HL-60 (cell line): ENCODE data around the gene ANKRD40.

ENCODE experiments used
- DNase-seq, 2 experiments: peaks; one replicate each; pipeline ENCODE4 v3.0.0-alpha.2; 2010 to 2020; ENCODE audit warnings: low read depth in 1 of 2, low spot score in 1 of 2
- H3K27ac ChIP-seq: fragments of 250-450 bp; sonication (Bioruptor Pico); replicated peaks from 2 replicates; pipeline ENCODE4 v1.5.1; 2020; ENCODE audit warnings: mild to moderate bottlenecking, moderate library complexity
- H3K27me3 ChIP-seq: fragments of 250-450 bp; sonication (Bioruptor Pico); 2 replicates; pipeline ENCODE4 v1.5.1; 2021; ENCODE audit warnings: mild to moderate bottlenecking, moderate library complexity; ENCODE audit not compliant: insufficient read depth, poor library complexity, severe bottlenecking
- H3K4me3 ChIP-seq: replicated peaks from 2 replicates; pipeline ENCODE4 v1.5.1; 2011; ENCODE audit warnings: mild to moderate bottlenecking, control low read depth, low read length; ENCODE audit not compliant: insufficient read depth
- CTCF ChIP-seq: IDR thresholded peaks from one replicate; pipeline ENCODE4 v1.5.1; 2011; ENCODE audit warnings: low read length, control low read depth, inconsistent platforms; ENCODE audit not compliant: insufficient read depth
- GABPA ChIP-seq: IDR thresholded peaks from 2 replicates; pipeline ENCODE4 v1.6.1; 2012; ENCODE audit warnings: low read depth
- POLR2AphosphoS5 ChIP-seq: IDR thresholded peaks from 2 replicates; pipeline ENCODE4 v1.6.1; 2012; ENCODE audit warnings: low read depth
- REST ChIP-seq: IDR thresholded peaks from 2 replicates; pipeline ENCODE4 v1.6.1; 2012; ENCODE audit warnings: low read depth; ENCODE audit not compliant: insufficient replicate concordance
- SPI1 ChIP-seq: IDR thresholded peaks from 2 replicates; pipeline ENCODE4 v1.6.1; 2012; ENCODE audit warnings: low read depth, mild to moderate bottlenecking, borderline replicate concordance
- long read RNA-seq: library from polyadenylated mRNA; unstranded; transcript quantifications from one replicate; pipeline ENCODE4 v2.0.0, GENCODE V29; 2020

Gene ANKRD40, protein sequence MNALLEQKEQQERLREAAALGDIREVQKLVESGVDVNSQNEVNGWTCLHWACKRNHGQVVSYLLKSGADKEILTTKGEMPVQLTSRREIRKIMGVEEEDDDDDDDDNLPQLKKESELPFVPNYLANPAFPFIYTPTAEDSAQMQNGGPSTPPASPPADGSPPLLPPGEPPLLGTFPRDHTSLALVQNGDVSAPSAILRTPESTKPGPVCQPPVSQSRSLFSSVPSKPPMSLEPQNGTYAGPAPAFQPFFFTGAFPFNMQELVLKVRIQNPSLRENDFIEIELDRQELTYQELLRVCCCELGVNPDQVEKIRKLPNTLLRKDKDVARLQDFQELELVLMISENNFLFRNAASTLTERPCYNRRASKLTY
- long read RNA-seq, full-length matches to known transcripts, result 1 of 4 reads
- long read RNA-seq, partial matches to known transcripts, result 1 of 4 reads
- long read RNA-seq, other reads (novel, unspliced or antisense), result 2 of 4 reads

DNA sequence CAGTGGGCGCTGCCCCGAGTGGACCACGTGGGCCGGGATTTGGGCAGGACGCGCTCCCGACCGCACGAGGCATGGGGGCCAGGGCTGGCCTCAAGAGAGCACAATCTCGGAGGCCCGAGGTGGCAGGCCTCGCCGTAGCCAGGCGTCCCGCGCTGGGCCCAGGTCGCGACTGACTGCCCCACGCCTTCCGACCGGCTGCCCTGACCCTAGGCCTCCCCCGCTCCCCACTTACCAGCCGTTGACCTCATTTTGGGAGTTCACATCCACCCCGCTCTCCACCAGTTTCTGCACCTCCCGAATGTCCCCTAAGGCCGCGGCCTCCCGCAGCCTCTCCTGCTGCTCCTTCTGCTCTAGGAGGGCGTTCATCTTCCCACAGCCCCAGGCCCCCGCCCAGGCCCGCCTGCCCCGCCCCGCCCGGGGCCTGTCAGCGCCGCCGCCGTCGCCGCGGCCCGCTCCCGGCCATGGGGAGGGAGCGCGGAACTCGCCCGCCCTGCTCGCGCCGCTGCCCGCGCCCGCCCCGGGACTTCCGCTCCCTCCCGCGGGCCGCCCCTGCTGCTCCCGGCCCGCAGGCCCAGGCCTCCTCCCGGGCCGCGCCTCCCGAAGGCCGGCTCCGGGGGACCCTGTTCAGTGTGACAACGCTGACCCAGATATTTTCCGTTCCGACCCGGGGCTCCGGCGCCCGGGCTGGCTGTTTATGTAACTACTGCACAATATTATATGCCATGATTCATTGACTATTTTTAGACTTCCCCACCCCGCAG, at the start of gene ANKRD40:
Gene ANKRD40 (minus strand): TSS at position 626 of the 761 bp plus-strand sequence. CDS start 260 bp downstream, at position 366.
- H3K4me3 ChIP-seq, result peak within 1 kb of the TSS; percentile 76
- no peaks in the 10 kb centered on the region for H3K27me3 ChIP-seq
- peak; percentile 85 to 91 for DNase-seq
- peak within 1 kb of the TSS; percentile 93 for H3K27ac ChIP-seq
- TF ChIP-seq REST (peak; percentile 55), POLR2AphosphoS5 (peak; percentile 24), CTCF (no peak), GABPA (peak; percentile 91), SPI1 (peak; percentile 45; the same call in 1 of the 2 replicates)

- H3K27ac ChIP-seq, result no peak overlapping the region
- H3K4me3 ChIP-seq, result no peak overlapping the region
- H3K27me3 ChIP-seq, result no peaks in the 10 kb centered on the region
- TF ChIP-seq GABPA (no peak), SPI1 (no peak), REST (no peak), POLR2AphosphoS5 (no peak), CTCF (no peak)
- no peak for DNase-seq
These were observed 46.8 kb upstream of the ANKRD40 start for GRCh38 chr17:50754521-50754920.

- Histone ChIP-seq H3K27ac (no peak overlapping the region), H3K4me3 (no peak overlapping the region), H3K27me3 (no peaks in the 10 kb centered on the region)
- TF ChIP-seq GABPA (no peak), CTCF (no peak), POLR2AphosphoS5 (no peak), SPI1 (no peak), REST (no peak)
- DNase-seq, result no peak
These were observed 41.5 kb upstream of the ANKRD40 start for GRCh38 chr17:50749245-50749644.
